Neutrophil (primary cell): ENCODE data around the gene CAPN6.

Experiments
- H3K27ac ChIP-seq: fragments of 200-600 bp; sonication (generic); 2 replicates; pipeline ENCODE4 v1.5.1; 2016; ENCODE audit warnings: mild to moderate bottlenecking, moderate library complexity
- H3K27me3 ChIP-seq: fragments of 200-600 bp; sonication (generic); 2 replicates; pipeline ENCODE4 v1.6.0; 2016; ENCODE audit warnings: mild to moderate bottlenecking
- H3K36me3 ChIP-seq: fragments of 200-600 bp; sonication (generic); 2 replicates; pipeline ENCODE4 v1.5.1; 2017
- H3K4me1 ChIP-seq, 2 experiments: fragments of 200-600 bp in 1 of 2; sonication (generic) in 1 of 2; 1 replicate in 1 of 2; 2 replicates in 1 of 2; pipeline versions ENCODE4 v1.5.1 to v1.6.1; 2013 to 2016; ENCODE audit warnings: low read depth in 1 of 2, low read length in 1 of 2, mild to moderate bottlenecking in 1 of 2, moderate library complexity in 1 of 2; ENCODE audit not compliant: control insufficient read depth in 1 of 2, insufficient read depth in 1 of 2
- H3K4me3 ChIP-seq, 2 experiments: fragments of 200-600 bp in 1 of 2; sonication (generic) in 1 of 2; 1 replicate in 1 of 2; 2 replicates in 1 of 2; pipeline ENCODE4 v1.5.1; 2013 to 2016; ENCODE audit warnings: low read depth in 1 of 2, low read length in 1 of 2, mild to moderate bottlenecking in 1 of 2, moderate library complexity in 1 of 2
- H3K9me3 ChIP-seq: fragments of 200-600 bp; sonication (generic); 2 replicates; pipeline ENCODE4 v1.5.1; 2016
- TF ChIP-seq, protein P1 (sequence below): fragments of 200-600 bp; sonication (generic); IDR thresholded peaks from 2 replicates; pipeline ENCODE4 v1.5.1; 2016; ENCODE audit warnings: antibody characterized with exemption

The CAPN6 gene

GRCh38 chrX:111288841-111289240, 18.6 kb upstream of the CAPN6 start:
- Histone ChIP-seq H3K27ac (no peak overlapping the region), H3K4me1 (no peaks in the 10 kb centered on the region), H3K4me3 (no peak overlapping the region), H3K36me3 (no peaks in the 10 kb centered on the region), H3K9me3 (no peaks in the 10 kb centered on the region), H3K27me3 (no peaks in the 10 kb centered on the region)
- TF ChIP-seq, protein P1, sequence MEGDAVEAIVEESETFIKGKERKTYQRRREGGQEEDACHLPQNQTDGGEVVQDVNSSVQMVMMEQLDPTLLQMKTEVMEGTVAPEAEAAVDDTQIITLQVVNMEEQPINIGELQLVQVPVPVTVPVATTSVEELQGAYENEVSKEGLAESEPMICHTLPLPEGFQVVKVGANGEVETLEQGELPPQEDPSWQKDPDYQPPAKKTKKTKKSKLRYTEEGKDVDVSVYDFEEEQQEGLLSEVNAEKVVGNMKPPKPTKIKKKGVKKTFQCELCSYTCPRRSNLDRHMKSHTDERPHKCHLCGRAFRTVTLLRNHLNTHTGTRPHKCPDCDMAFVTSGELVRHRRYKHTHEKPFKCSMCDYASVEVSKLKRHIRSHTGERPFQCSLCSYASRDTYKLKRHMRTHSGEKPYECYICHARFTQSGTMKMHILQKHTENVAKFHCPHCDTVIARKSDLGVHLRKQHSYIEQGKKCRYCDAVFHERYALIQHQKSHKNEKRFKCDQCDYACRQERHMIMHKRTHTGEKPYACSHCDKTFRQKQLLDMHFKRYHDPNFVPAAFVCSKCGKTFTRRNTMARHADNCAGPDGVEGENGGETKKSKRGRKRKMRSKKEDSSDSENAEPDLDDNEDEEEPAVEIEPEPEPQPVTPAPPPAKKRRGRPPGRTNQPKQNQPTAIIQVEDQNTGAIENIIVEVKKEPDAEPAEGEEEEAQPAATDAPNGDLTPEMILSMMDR, result no peak

DNA sequence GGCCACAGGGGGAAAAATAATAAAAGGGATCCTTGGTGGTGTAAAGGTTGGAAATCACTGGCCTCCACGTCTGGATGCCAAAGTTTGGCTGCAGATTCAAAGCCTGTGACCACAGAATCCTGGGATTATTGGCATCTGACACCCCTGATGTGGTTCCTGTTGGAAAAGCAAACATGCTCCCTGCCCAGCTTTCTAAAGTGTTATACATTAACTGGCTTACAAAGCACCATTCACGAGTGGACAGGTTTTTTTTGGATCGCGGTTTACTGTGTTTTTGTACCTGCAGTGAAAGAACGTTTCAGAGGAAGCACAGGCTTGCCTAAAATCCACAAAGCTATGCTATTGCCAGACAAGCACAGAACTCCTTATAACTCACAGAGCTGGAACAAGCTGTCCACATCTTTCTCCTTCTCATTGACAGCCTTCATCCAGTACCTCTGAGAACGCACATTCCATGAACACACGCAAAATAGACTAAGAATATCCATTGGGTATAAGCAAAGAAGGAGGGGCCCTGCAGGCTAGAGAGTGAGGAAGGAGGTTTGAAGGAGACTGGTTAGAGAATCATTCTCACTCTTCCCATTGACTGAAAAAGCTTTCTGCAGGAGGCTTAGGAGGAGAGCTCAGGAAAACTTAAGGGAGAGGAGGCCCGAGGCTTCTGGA, 14.5 kb upstream of the CAPN6 start:
- Histone ChIP-seq H3K4me1 (no peaks in the 10 kb centered on the region), H3K27ac (no peak overlapping the region), H3K27me3 (no peaks in the 10 kb centered on the region), H3K9me3 (no peaks in the 10 kb centered on the region), H3K4me3 (no peak overlapping the region), H3K36me3 (no peaks in the 10 kb centered on the region)
- TF ChIP-seq, protein P1, result no peak

- TF ChIP-seq, protein P1, result no peak
- Histone ChIP-seq H3K27me3 (no peaks in the 10 kb centered on the region), H3K27ac (no peak overlapping the region), H3K4me3 (no peak overlapping the region), H3K4me1 (no peaks in the 10 kb centered on the region), H3K36me3 (no peaks in the 10 kb centered on the region), H3K9me3 (no peaks in the 10 kb centered on the region)
Measured at GRCh38 chrX:111283446-111283845, 13.2 kb upstream of the CAPN6 start.

DNA sequence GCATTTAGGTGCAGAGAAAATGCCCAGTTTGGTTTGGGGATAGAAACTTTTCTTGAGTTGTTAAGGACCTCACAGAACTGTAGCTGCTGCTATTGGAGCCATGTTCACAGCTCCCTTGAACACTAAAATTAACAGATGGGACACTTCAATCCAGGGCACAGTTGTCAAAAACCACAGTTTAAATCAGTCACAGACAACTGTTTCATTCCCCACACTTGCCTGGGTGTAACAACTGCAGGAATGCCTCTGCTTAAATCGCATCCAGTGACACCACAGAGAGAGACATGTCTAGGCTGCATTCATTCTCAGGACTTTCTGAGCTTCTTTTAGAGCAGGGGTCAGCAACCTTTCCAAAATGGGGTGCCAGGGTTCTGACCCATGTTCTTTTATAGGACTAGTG, 12.7 kb upstream of the CAPN6 start:
- TF ChIP-seq, protein P1, result no peak
- Histone ChIP-seq H3K36me3 (no peaks in the 10 kb centered on the region), H3K4me1 (no peaks in the 10 kb centered on the region), H3K9me3 (no peaks in the 10 kb centered on the region), H3K4me3 (no peak overlapping the region), H3K27me3 (no peaks in the 10 kb centered on the region), H3K27ac (no peak overlapping the region)

- no peak overlapping the region for H3K4me3 ChIP-seq
- no peak overlapping the region for H3K27ac ChIP-seq
- H3K36me3 ChIP-seq, result no peaks in the 10 kb centered on the region
- TF ChIP-seq, protein P1, result no peak
- no peaks in the 10 kb centered on the region for H3K9me3 ChIP-seq
- H3K4me1 ChIP-seq, result no peaks in the 10 kb centered on the region
- H3K27me3 ChIP-seq, result no peaks in the 10 kb centered on the region
Measured at GRCh38 chrX:111282139-111282538, 11.9 kb upstream of the CAPN6 start.
